ENCODE data around the gene PDP2. TPM values are rescaled to one million over a fixed set of nuclear protein-coding genes. Genes with fewer than 3 reads are reported as not detected.

PDP2 gene
- total and polyA plus RNA-seq, 9 of the 15 experiments (the other 6 are each of a cell fraction or from before 2014, with no cell fraction given) = 2.5 to 24.3 (median 7.2) TPM

DNA sequence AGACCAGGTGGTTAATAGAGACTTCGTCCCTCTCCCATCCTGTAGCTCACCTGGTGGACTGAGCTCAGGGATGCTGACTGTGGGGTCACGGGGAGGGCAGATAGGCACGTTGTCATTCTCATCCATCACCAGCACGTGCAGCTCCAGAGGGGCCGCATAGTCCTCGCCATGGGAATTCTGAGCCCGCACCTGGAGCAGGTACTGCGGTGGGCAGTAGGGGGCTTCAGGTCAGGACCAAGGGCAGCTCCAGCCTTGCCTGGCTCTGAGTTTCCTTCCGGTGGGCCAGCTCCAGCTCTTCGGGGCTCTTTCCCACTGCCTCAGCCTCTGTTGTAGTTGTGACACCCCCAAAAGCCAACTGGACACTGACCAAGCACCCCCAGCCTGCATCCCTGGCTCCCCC, 32.8 kb downstream of the PDP2 start:
- no peak overlapping the region for H3K9ac ChIP-seq (ENCODE audit: insufficient read depth in 1 of 2, low read depth in 2 of 2, low read length in 2 of 2)
- 10% methylated on average over 10 of the region's 10 CpGs for WGBS (ENCODE audit: insufficient coverage, low coverage, missing lambda C conversion rate)
- FAIRE-seq = no peak
- CTCF ChIA-PET (ENCODE audit: low intra/inter-chr PET ratio) = no interaction called here
- in situ Hi-C loops (cut with MboI) (no loop called here), intact Hi-C loops (cut with micrococcal nuclease) (no loop called here)
- no peak overlapping the region for H3K27ac ChIP-seq (ENCODE audit: extremely low read depth, low read depth, low read length)
- no peaks in the 10 kb centered on the region for H3K9me3 ChIP-seq (replicated peaks; ENCODE audit: control insufficient read depth, insufficient read depth, low read depth, low read length)
- no peak for ATAC-seq
- no peak for DNase-seq (ENCODE audit: extremely low read depth in 1 of 4, low spot score in 3 of 4)
- TF ChIP-seq, protein P1, sequence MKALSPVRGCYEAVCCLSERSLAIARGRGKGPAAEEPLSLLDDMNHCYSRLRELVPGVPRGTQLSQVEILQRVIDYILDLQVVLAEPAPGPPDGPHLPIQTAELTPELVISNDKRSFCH (CRISPR knock-in tag; IDR thresholded peaks at IDR 0.05) = no peak
- TF ChIP-seq, protein P1 (tag; IDR thresholded peaks at IDR 0.05) = no peak
- TF ChIP-seq DPF2 (IDR thresholded peaks at IDR 0.05) = no peak
- TF ChIP-seq, protein P2, sequence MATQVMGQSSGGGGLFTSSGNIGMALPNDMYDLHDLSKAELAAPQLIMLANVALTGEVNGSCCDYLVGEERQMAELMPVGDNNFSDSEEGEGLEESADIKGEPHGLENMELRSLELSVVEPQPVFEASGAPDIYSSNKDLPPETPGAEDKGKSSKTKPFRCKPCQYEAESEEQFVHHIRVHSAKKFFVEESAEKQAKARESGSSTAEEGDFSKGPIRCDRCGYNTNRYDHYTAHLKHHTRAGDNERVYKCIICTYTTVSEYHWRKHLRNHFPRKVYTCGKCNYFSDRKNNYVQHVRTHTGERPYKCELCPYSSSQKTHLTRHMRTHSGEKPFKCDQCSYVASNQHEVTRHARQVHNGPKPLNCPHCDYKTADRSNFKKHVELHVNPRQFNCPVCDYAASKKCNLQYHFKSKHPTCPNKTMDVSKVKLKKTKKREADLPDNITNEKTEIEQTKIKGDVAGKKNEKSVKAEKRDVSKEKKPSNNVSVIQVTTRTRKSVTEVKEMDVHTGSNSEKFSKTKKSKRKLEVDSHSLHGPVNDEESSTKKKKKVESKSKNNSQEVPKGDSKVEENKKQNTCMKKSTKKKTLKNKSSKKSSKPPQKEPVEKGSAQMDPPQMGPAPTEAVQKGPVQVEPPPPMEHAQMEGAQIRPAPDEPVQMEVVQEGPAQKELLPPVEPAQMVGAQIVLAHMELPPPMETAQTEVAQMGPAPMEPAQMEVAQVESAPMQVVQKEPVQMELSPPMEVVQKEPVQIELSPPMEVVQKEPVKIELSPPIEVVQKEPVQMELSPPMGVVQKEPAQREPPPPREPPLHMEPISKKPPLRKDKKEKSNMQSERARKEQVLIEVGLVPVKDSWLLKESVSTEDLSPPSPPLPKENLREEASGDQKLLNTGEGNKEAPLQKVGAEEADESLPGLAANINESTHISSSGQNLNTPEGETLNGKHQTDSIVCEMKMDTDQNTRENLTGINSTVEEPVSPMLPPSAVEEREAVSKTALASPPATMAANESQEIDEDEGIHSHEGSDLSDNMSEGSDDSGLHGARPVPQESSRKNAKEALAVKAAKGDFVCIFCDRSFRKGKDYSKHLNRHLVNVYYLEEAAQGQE (IDR thresholded peaks at IDR 0.05; ENCODE audit: borderline replicate concordance) = peak; percentile 60
- TF ChIP-seq, protein P2 (CRISPR knock-in tag; IDR thresholded peaks at IDR 0.05; ENCODE audit: low read depth) = no peak
- BruUV-seq (replicated peaks) = no TSS peak
- H3K9me1 ChIP-seq (ENCODE audit: control insufficient read depth, insufficient read depth, low read length) = no peaks in the 10 kb centered on the region
- no peak overlapping the region for H2AFZ ChIP-seq (ENCODE audit: low read depth, low read length)
- H4K20me1 ChIP-seq (replicated peaks; ENCODE audit: control insufficient read depth, insufficient read depth, low read length) = no peaks in the 10 kb centered on the region
- H3K4me1 ChIP-seq (replicated peaks in 1 of 2; ENCODE audit: control insufficient read depth in 2 of 2, insufficient read depth in 2 of 2, low read length in 2 of 2) = peaks cover 0 to 7% of the 10 kb centered on the region in 2 experiments; a peak in 2 of 5 replicates
- H3K36me3 ChIP-seq (ENCODE audit: control insufficient read depth, insufficient read depth, low read length) = no peaks in the 10 kb centered on the region
- H3K79me2 ChIP-seq (ENCODE audit: control insufficient read depth, insufficient read depth, low read length) = no peaks in the 10 kb centered on the region
- H3K4me2 ChIP-seq (ENCODE audit: insufficient read depth, low read length) = no peak overlapping the region
- peaks cover 15 to 45% of the 10 kb centered on the region in 2 experiments; a peak in 4 of 5 replicates for H3K27me3 ChIP-seq (ENCODE audit: control insufficient read depth in 2 of 2, insufficient read depth in 2 of 2, low read length in 2 of 2)
- no peak overlapping the region for H3K4me3 ChIP-seq
- POLR2A ChIA-PET = interaction anchor here (1.2 kb wide), 1 partner anchor 8 kb away, joined by 6 read pairs; no protein-coding TSS in a partner anchor

Data from K562 (cell line).